Lower lobe of right lung (tissue), 2 donors: ENCODE data around the gene SPPL2C. TPM values are rescaled to one million over a fixed set of nuclear protein-coding genes. Genes with fewer than 3 reads are reported as not detected.

ENCODE experiments used
- ATAC-seq, 2 donors: fragments of 200-7000 bp; cut with Tn5 transposase; one replicate each; pipeline ENCODE4 v1.9.1; 2020 to 2022; ENCODE audit warnings: mild to moderate bottlenecking in 2 of 2, moderate library complexity in 2 of 2
- DNase-seq: peaks from one replicate; pipeline ENCODE4 v3.0.0-alpha.2; 2020
- H3K27ac ChIP-seq: fragments of 200-600 bp; one replicate; pipeline ENCODE4 v1.8.0; 2022
- H3K27me3 ChIP-seq: fragments of 200-600 bp; one replicate; pipeline ENCODE4 v1.8.0; 2022; ENCODE audit warnings: low read depth
- H3K36me3 ChIP-seq: fragments of 200-600 bp; one replicate; pipeline ENCODE4 v1.8.0; 2022; ENCODE audit warnings: mild to moderate bottlenecking
- H3K4me1 ChIP-seq: fragments of 200-600 bp; one replicate; pipeline ENCODE4 v1.8.0; 2022
- H3K4me3 ChIP-seq: fragments of 200-600 bp; one replicate; pipeline ENCODE4 v1.8.0; 2022; ENCODE audit warnings: mild to moderate bottlenecking
- H3K9me3 ChIP-seq: fragments of 200-600 bp; one replicate; pipeline ENCODE4 v1.8.0; 2022
- intact Hi-C: fragments of 100-400 bp; cut with DNase I; formaldehyde crosslinking; loops from one replicate; pipeline ENCODE4 v1.11.0; 2022
- total RNA-seq: library from RNA; stranded (reverse); fragmentation: NEBNext Ultra II Directional; extraction: Animal tissue kit (Norgen Biotek cat#: 25700); gene quantifications from one replicate; pipeline ENCODE4 v1.2.1, GENCODE V29; 2021
- TF ChIP-seq, protein P1 (sequence below): fragments of 200-600 bp; IDR thresholded peaks from one replicate; pipeline ENCODE4 v1.8.0; 2022; ENCODE audit warnings: antibody characterized with exemption, mild to moderate bottlenecking
- donor health status: DM: no; HTN: yes; CAD: no; lungs with severe emphysema.

Gene SPPL2C
- total RNA-seq, 1 donor from 2014 or later = not detected

DNA sequence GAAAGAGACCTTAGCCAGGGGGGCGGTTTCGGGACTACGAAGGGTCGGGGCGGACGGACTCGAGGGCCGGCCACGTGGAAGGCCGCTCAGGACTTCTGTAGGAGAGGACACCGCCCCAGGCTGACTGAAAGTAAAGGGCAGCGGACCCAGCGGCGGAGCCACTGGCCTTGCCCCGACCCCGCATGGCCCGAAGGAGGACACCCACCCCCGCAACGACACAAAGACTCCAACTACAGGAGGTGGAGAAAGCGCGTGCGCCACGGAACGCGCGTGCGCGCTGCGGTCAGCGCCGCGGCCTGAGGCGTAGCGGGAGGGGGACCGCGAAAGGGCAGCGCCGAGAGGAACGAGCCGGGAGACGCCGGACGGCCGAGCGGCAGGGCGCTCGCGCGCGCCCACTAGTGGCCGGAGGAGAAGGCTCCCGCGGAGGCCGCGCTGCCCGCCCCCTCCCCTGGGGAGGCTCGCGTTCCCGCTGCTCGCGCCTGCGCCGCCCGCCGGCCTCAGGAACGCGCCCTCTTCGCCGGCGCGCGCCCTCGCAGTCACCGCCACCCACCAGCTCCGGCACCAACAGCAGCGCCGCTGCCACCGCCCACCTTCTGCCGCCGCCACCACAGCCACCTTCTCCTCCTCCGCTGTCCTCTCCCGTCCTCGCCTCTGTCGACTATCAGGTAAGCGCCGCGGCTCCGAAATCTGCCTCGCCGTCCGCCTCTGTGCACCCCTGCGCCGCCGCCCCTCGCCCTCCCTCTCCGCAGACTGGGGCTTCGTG, 49.5 kb downstream of the SPPL2C start, which contains the start of gene MAPT:
Gene MAPT (plus strand): TSS at position 533 of the 763 bp plus-strand sequence. CDS start 67,784 bp downstream, outside the sequence.
- peak within 1 kb of the TSS; percentile 84 for H3K4me3 ChIP-seq
- peak; percentile 92 for DNase-seq
- H3K36me3 ChIP-seq = no peaks in the 10 kb centered on the region
- peaks cover 30% of the 10 kb centered on the region for H3K4me1 ChIP-seq
- H3K9me3 ChIP-seq = no peaks in the 10 kb centered on the region
- TF ChIP-seq, protein P1, sequence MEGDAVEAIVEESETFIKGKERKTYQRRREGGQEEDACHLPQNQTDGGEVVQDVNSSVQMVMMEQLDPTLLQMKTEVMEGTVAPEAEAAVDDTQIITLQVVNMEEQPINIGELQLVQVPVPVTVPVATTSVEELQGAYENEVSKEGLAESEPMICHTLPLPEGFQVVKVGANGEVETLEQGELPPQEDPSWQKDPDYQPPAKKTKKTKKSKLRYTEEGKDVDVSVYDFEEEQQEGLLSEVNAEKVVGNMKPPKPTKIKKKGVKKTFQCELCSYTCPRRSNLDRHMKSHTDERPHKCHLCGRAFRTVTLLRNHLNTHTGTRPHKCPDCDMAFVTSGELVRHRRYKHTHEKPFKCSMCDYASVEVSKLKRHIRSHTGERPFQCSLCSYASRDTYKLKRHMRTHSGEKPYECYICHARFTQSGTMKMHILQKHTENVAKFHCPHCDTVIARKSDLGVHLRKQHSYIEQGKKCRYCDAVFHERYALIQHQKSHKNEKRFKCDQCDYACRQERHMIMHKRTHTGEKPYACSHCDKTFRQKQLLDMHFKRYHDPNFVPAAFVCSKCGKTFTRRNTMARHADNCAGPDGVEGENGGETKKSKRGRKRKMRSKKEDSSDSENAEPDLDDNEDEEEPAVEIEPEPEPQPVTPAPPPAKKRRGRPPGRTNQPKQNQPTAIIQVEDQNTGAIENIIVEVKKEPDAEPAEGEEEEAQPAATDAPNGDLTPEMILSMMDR = peak; percentile 93
- peaks cover 52% of the 10 kb centered on the region for H3K27me3 ChIP-seq
- ATAC-seq = peak; percentile 98 to 99
- intact Hi-C loops = no loop called here
- peak within 1 kb of the TSS; percentile 50 for H3K27ac ChIP-seq

DNA sequence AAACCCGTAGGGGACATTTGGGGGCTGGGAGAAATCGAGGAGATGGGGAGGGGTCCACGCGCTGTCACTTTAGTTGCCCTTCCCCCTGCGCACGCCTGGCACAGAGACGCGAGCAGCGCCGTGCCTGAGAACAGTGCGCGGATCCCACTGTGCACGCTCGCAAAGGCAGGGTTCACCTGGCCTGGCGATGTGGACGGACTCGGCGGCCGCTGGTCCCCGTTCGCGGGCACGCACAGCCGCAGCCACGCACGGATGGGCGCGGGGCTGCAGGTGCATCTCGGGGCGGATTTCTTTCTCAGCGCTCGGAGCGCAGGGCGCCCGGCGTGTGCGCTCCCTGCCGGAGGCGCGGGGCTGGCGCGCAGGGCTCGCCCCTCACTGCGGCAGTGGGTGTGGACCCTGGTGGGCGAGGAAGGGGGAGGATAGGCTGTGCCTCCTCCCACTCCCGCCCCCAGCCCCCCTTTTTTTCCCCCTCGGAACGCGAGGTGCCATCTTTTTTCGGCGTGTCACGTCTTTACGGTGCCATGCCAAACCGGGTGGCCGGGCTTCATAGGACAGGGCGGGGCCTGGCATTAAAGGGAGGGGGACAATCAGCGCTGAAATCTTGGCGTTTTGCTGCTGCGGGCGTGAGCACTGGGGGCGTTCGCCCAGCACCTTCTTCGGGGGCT, 50.8 kb downstream of the SPPL2C start:
- DNase-seq (no peak), ATAC-seq (peak in 1 of 2 donors; percentile 26)
- no peaks in the 10 kb centered on the region for H3K9me3 ChIP-seq
- TF ChIP-seq, protein P1 = no peak
- peak overlapping the region; percentile 84 for H3K4me3 ChIP-seq
- intact Hi-C loops = no loop called here
- H3K4me1 ChIP-seq = peaks cover 30% of the 10 kb centered on the region
- H3K27ac ChIP-seq = no peak overlapping the region
- H3K27me3 ChIP-seq = peaks cover 49% of the 10 kb centered on the region
- no peaks in the 10 kb centered on the region for H3K36me3 ChIP-seq

DNA sequence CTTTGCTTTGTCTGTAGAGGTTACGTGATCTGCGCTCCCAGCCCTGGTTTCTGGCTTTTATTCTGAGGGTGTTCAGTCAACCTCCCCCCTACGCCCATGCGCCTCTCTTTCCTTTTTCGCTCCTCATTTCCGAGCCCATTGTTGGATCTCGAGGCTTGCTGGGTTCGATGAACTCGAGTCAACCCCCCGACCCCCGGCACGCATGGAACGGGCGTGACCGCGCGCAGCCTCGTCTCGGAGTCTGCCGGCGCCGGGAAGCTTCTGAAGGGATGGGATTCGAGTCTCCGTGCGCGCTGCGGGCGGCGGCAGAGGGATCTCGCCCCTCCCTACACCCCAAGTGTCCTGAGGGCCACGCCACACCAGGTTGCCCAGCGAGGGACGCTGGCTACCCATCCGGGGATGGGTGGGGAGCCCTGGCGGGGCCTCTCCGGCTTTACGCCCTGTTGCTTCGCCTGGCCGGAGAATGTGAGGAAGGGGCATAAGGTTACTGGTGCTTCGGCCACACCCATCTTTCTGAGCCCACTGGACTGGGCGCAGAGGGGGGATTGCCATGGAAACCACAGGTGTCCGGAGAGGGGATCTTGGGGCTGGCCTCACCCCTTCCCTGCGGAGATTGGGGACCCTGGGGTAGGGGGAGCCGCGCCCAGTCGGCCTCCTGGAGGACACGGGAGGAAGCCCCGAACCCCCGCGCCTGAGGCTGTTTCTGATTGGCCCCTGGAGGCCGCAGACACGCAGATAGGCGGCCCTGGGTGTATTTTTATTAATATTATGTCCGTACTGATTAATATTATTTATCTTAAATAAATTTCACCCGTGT, 51.5 kb downstream of the SPPL2C start:
- Histone ChIP-seq H3K27ac (no peak overlapping the region), H3K36me3 (no peaks in the 10 kb centered on the region), H3K4me3 (peak overlapping the region; percentile 84), H3K4me1 (peaks cover 30% of the 10 kb centered on the region), H3K9me3 (no peaks in the 10 kb centered on the region), H3K27me3 (peaks cover 49% of the 10 kb centered on the region)
- no peak for ATAC-seq
- intact Hi-C loops = no loop called here
- no peak for DNase-seq
- TF ChIP-seq, protein P1 = no peak

Other genes with a start within 250 kb of the SPPL2C start
- not detected for gene CRHR1, start 60.6 kb upstream of the SPPL2C start, total RNA-seq
- 5.5 TPM for gene MAPT, start 49.7 kb downstream of the SPPL2C start, total RNA-seq
- not detected for gene STH, start 154.4 kb downstream of the SPPL2C start, total RNA-seq